B cell (primary cell): ENCODE data around the gene ALAS2.

ENCODE experiments used
- EZH2 ChIP-seq: IDR thresholded peaks from 2 replicates; pipeline ENCODE4 v1.6.1; 2012; ENCODE audit warnings: borderline replicate concordance, low read depth, mild to moderate bottlenecking, moderate library complexity, low read length; ENCODE audit not compliant: insufficient read depth, poor library complexity, severe bottlenecking
- TF ChIP-seq, protein P1 (sequence below): fragments of 200-600 bp; IDR thresholded peaks from one replicate; pipeline ENCODE4 v1.8.0; 2022; ENCODE audit warnings: antibody characterized with exemption, mild to moderate bottlenecking

DNA sequence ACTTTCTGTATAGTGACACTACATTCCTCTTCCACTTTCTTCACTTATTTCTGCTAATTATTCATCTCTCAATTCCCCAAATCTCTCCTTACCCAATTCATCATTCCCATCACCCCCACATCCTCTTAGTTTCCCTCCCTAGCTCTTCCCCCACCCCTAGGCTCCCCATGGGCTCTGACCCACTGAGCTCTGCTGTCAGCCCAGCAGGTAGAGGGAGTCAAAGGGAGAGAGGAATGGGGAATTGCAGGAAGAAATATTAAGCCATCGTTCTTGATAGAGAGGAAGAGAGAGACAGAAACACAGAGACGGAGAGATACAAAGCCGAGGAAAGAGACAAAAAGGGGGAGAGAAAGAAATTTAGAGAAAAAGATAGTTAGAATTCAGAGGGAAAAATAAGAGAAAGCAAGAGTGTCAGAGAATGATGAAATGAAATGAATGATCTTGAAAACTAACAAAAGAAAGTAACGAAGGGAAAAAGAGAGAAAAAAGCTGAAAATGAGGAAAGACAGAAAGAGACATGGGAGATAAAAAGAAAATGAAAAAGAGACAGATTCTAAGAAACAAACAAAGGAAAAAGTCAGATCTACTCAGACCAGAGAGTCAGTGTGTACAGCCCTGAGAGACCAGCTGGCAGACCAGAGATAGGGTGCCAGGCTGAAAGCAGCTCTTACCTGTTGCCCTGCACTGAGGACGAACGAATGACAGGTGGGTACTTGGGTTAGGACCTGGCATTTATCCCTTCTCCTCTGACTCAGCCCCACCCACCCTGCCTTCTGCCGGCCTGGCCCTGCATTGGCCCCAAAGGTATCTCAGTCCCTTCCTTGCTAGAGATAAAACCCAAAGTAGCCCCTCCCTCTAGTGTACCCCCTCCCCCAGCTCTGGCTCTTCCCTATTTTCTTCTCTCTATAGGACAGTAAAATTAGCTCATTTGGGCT, at the start of gene ALAS2:
- TF ChIP-seq, protein P1, sequence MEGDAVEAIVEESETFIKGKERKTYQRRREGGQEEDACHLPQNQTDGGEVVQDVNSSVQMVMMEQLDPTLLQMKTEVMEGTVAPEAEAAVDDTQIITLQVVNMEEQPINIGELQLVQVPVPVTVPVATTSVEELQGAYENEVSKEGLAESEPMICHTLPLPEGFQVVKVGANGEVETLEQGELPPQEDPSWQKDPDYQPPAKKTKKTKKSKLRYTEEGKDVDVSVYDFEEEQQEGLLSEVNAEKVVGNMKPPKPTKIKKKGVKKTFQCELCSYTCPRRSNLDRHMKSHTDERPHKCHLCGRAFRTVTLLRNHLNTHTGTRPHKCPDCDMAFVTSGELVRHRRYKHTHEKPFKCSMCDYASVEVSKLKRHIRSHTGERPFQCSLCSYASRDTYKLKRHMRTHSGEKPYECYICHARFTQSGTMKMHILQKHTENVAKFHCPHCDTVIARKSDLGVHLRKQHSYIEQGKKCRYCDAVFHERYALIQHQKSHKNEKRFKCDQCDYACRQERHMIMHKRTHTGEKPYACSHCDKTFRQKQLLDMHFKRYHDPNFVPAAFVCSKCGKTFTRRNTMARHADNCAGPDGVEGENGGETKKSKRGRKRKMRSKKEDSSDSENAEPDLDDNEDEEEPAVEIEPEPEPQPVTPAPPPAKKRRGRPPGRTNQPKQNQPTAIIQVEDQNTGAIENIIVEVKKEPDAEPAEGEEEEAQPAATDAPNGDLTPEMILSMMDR, result no peak
- TF ChIP-seq EZH2, result no peak
